Activated T-helper 17 cell treated with anti-CD3 and anti-CD28 coated beads, Interleukin-2, amount 50 U/mL, for 72 hours (primary cell): ENCODE data around the gene MCAT. TPM values are rescaled to one million over a fixed set of nuclear protein-coding genes. Genes with fewer than 3 reads are reported as not detected.
"Not testable (repeated sequence)": the region's sequence is repeated elsewhere in the genome, so short reads cannot be mapped to it uniquely, and the experiment has no call there.

Source experiments
- ATAC-seq: fragments of 150-1000 bp; cut with Tn5 transposase; replicated peaks from 2 replicates; pipeline ENCODE4 v1.10.0; 2021; ENCODE audit warnings: mild to moderate bottlenecking, moderate library complexity
- H3K27ac Mint-ChIP-seq: one replicate; pipeline ENCODE4 v1.8.0; 2022; ENCODE audit warnings: mixed read lengths
- H3K27me3 Mint-ChIP-seq: one replicate; pipeline ENCODE4 v1.8.0; 2022; ENCODE audit warnings: mixed read lengths
- H3K36me3 Mint-ChIP-seq: one replicate; pipeline ENCODE4 v1.8.0; 2022; ENCODE audit warnings: low read depth, mild to moderate bottlenecking, mixed read lengths
- H3K4me1 Mint-ChIP-seq: one replicate; pipeline ENCODE4 v1.8.0; 2022; ENCODE audit warnings: mixed read lengths
- H3K4me3 Mint-ChIP-seq: one replicate; pipeline ENCODE4 v1.8.0; 2022; ENCODE audit warnings: mild to moderate bottlenecking, mixed read lengths
- H3K9me3 Mint-ChIP-seq: one replicate; pipeline ENCODE4 v1.8.0; 2022; ENCODE audit warnings: mixed read lengths
- total RNA-seq, 2 donors: library from RNA; stranded (reverse); gene quantifications; one replicate each; pipeline ENCODE4 v1.2.3, GENCODE V29; 2022

Gene MCAT
- total RNA-seq, 2 donors from 2014 or later = 7.3 to 18.2 TPM

- peak; percentile 86 for ATAC-seq
- H3K36me3 Mint-ChIP-seq = no peaks in the 10 kb centered on the region
Measured at GRCh38 chr22:43152357-43153071, 9.3 kb upstream of the MCAT start.

GRCh38 chr22:43152003-43152356 is 8.8 kb upstream of the MCAT start:
- Mint-ChIP-seq H3K27ac (peak overlapping the region; percentile 74), H3K9me3 (no peaks in the 10 kb centered on the region), H3K27me3 (no peaks in the 10 kb centered on the region), H3K4me1 (peaks cover 10% of the 10 kb centered on the region), H3K36me3 (no peaks in the 10 kb centered on the region), H3K4me3 (peak overlapping the region; percentile 97)
- ATAC-seq = peak; percentile 18

More at GRCh38 chr22:43152357-43153071, 9.3 kb upstream of the MCAT start:
- Mint-ChIP-seq H3K27me3 (no peaks in the 10 kb centered on the region), H3K4me3 (peak overlapping the region; percentile 97), H3K27ac (peak overlapping the region; percentile 74), H3K4me1 (peaks cover 10% of the 10 kb centered on the region), H3K9me3 (no peaks in the 10 kb centered on the region)

GRCh38 chr22:43151251-43152002 is 8.2 kb upstream of the MCAT start, which contains the start of gene TSPO:
TSPO (plus strand) TSS chr22:43151559; CDS start chr22:43159239, 7,680 bp downstream.
- H3K9me3 Mint-ChIP-seq = no peaks in the 10 kb centered on the region

GRCh38 chr22:43150731-43151206 is 7.6 kb upstream of the MCAT start:
- H3K4me3 Mint-ChIP-seq = peak overlapping the region; percentile 97
- peak; percentile 3 for ATAC-seq

More at GRCh38 chr22:43151251-43152002, 8.2 kb upstream of the MCAT start, which contains the start of gene TSPO:
- ATAC-seq = peak; percentile 80
- Mint-ChIP-seq H3K4me1 (peaks cover 10% of the 10 kb centered on the region), H3K27me3 (no peaks in the 10 kb centered on the region), H3K4me3 (peak within 1 kb of the TSS; percentile 97), H3K36me3 (no peaks in the 10 kb centered on the region), H3K27ac (peak within 1 kb of the TSS; percentile 97)

GRCh38 chr22:43148581-43148980 is 5.4 kb upstream of the MCAT start:
- Mint-ChIP-seq H3K36me3 (no peaks in the 10 kb centered on the region), H3K4me1 (peaks cover 10% of the 10 kb centered on the region), H3K27ac (no peak overlapping the region), H3K27me3 (no peaks in the 10 kb centered on the region), H3K9me3 (no peaks in the 10 kb centered on the region), H3K4me3 (no peak overlapping the region)
- no peak for ATAC-seq

More at GRCh38 chr22:43150731-43151206, 7.6 kb upstream of the MCAT start:
- H3K36me3 Mint-ChIP-seq = no peaks in the 10 kb centered on the region
- H3K9me3 Mint-ChIP-seq = no peaks in the 10 kb centered on the region
- peak overlapping the region; percentile 97 for H3K27ac Mint-ChIP-seq
- peaks cover 10% of the 10 kb centered on the region for H3K4me1 Mint-ChIP-seq
- no peaks in the 10 kb centered on the region for H3K27me3 Mint-ChIP-seq

- Mint-ChIP-seq H3K36me3 (no peaks in the 10 kb centered on the region), H3K9me3 (no peaks in the 10 kb centered on the region), H3K27me3 (no peaks in the 10 kb centered on the region), H3K4me1 (peaks cover 5% of the 10 kb centered on the region), H3K4me3 (no peak overlapping the region), H3K27ac (no peak overlapping the region)
- ATAC-seq = no peak
Measured at GRCh38 chr22:43147821-43148220, 4.6 kb upstream of the MCAT start.

GRCh38 chr22:43146332-43146731 is 3.1 kb upstream of the MCAT start:
- not testable (repeated sequence) for H3K4me3 Mint-ChIP-seq, H3K36me3 Mint-ChIP-seq, H3K9me3 Mint-ChIP-seq, H3K4me1 Mint-ChIP-seq, ATAC-seq, H3K27me3 Mint-ChIP-seq, H3K27ac Mint-ChIP-seq

GRCh38 chr22:43145371-43145770 is 2.2 kb upstream of the MCAT start:
- ATAC-seq, H3K27me3 Mint-ChIP-seq, H3K27ac Mint-ChIP-seq, H3K9me3 Mint-ChIP-seq, H3K4me3 Mint-ChIP-seq, H3K4me1 Mint-ChIP-seq, H3K36me3 Mint-ChIP-seq: not testable (repeated sequence)

- no peak overlapping the region for H3K27ac Mint-ChIP-seq
- no peaks in the 10 kb centered on the region for H3K4me1 Mint-ChIP-seq
Measured at GRCh38 chr22:43144949-43145348, 1.8 kb upstream of the MCAT start.

GRCh38 chr22:43136801-43137200 is 6.4 kb downstream of the MCAT start:
- no peaks in the 10 kb centered on the region for H3K4me1 Mint-ChIP-seq
- H3K27ac Mint-ChIP-seq = no peak overlapping the region
- H3K9me3 Mint-ChIP-seq = no peaks in the 10 kb centered on the region
- H3K27me3 Mint-ChIP-seq = no peaks in the 10 kb centered on the region
- peaks cover 86% of the 10 kb centered on the region for H3K36me3 Mint-ChIP-seq
- ATAC-seq = no peak
- H3K4me3 Mint-ChIP-seq = no peak overlapping the region

More at GRCh38 chr22:43144949-43145348, 1.8 kb upstream of the MCAT start:
- no peak overlapping the region for H3K4me3 Mint-ChIP-seq
- ATAC-seq = no peak
- H3K9me3 Mint-ChIP-seq = no peaks in the 10 kb centered on the region
- H3K36me3 Mint-ChIP-seq = peaks cover 14% of the 10 kb centered on the region
- H3K27me3 Mint-ChIP-seq = no peaks in the 10 kb centered on the region

GRCh38 chr22:43136255-43136654 is 6.9 kb downstream of the MCAT start:
- no peak overlapping the region for H3K27ac Mint-ChIP-seq
- ATAC-seq = peak; percentile 56
- H3K36me3 Mint-ChIP-seq = peaks cover 91% of the 10 kb centered on the region
- H3K27me3 Mint-ChIP-seq = no peaks in the 10 kb centered on the region
- H3K9me3 Mint-ChIP-seq = no peaks in the 10 kb centered on the region
- H3K4me1 Mint-ChIP-seq = no peaks in the 10 kb centered on the region
- H3K4me3 Mint-ChIP-seq = no peak overlapping the region

- H3K27me3 Mint-ChIP-seq = no peaks in the 10 kb centered on the region
- H3K4me3 Mint-ChIP-seq = no peak overlapping the region
- H3K4me1 Mint-ChIP-seq = no peaks in the 10 kb centered on the region
- ATAC-seq = no peak
- no peak overlapping the region for H3K27ac Mint-ChIP-seq
- H3K36me3 Mint-ChIP-seq = peaks cover 84% of the 10 kb centered on the region
- H3K9me3 Mint-ChIP-seq = no peaks in the 10 kb centered on the region
Measured at GRCh38 chr22:43135565-43135964, 7.6 kb downstream of the MCAT start.

GRCh38 chr22:43134553-43134952 is 8.6 kb downstream of the MCAT start:
- no peak for ATAC-seq
- no peaks in the 10 kb centered on the region for H3K4me1 Mint-ChIP-seq
- H3K36me3 Mint-ChIP-seq = peaks cover 74% of the 10 kb centered on the region
- H3K27me3 Mint-ChIP-seq = no peaks in the 10 kb centered on the region
- H3K27ac Mint-ChIP-seq = no peak overlapping the region
- no peaks in the 10 kb centered on the region for H3K9me3 Mint-ChIP-seq
- H3K4me3 Mint-ChIP-seq = no peak overlapping the region

GRCh38 chr22:43133401-43133800 is 9.8 kb downstream of the MCAT start:
- ATAC-seq = no peak

More at GRCh38 chr22:43133401-43133800, 9.8 kb downstream of the MCAT start:
- Mint-ChIP-seq H3K9me3 (no peaks in the 10 kb centered on the region), H3K4me1 (no peaks in the 10 kb centered on the region), H3K27me3 (no peaks in the 10 kb centered on the region), H3K4me3 (no peak overlapping the region), H3K27ac (no peak overlapping the region), H3K36me3 (peaks cover 63% of the 10 kb centered on the region)
